ENCODE data around the gene TBC1D7. TPM values are rescaled to one million over a fixed set of nuclear protein-coding genes. Genes with fewer than 3 reads are reported as not detected.

Gene TBC1D7
- total and polyA plus RNA-seq, 2 donors from 2014 or later: 12.9 to 39.4 TPM

- no peak for DNase-seq
- H3K4me1 ChIP-seq (ENCODE audit: control insufficient read depth in 2 of 3, insufficient read depth in 2 of 3, low read depth in 1 of 3, low read length in 3 of 3): peaks cover 0 to 11% (median 5%) of the 10 kb centered on the region in 3 donors
- FAIRE-seq: no peak
- intact Hi-C loops (cut with DNase I): no loop called here
- H3K27ac ChIP-seq (ENCODE audit: low read depth in 2 of 2, low read length in 2 of 2): no peak overlapping the region
- no peak overlapping the region for H3K4me3 ChIP-seq (ENCODE audit: low read length in 3 of 3)
- no peak for TF ChIP-seq CTCF (IDR thresholded peaks at IDR 0.05; ENCODE audit: borderline replicate concordance, extremely low read depth, insufficient read depth)
- H3K27me3 ChIP-seq (ENCODE audit: control insufficient read depth, insufficient read depth, low read length): no peaks in the 10 kb centered on the region
- no peak overlapping the region for H3K9ac ChIP-seq (ENCODE audit: low read length in 3 of 3)
- H3K36me3 ChIP-seq (ENCODE audit: control insufficient read depth in 2 of 3, insufficient read depth in 3 of 3, low read length in 3 of 3): peaks cover 3 to 24% (median 8%) of the 10 kb centered on the region in 3 donors
- H3K9me3 ChIP-seq (ENCODE audit: control insufficient read depth in 2 of 3, insufficient read depth in 1 of 3, low read length in 3 of 3): peaks cover 0 to 5% (median 3%) of the 10 kb centered on the region in 3 donors
Measured at GRCh38 chr6:13290335-13290734, 38.0 kb downstream of the TBC1D7 start.

GRCh38 chr6:13289789-13290318 lies 38.5 kb downstream of the TBC1D7 start:
- Histone ChIP-seq H3K36me3 (ENCODE audit: control insufficient read depth in 2 of 3, insufficient read depth in 3 of 3, low read length in 3 of 3) (peaks cover 3 to 21% (median 8%) of the 10 kb centered on the region in 3 donors), H3K9me3 (ENCODE audit: control insufficient read depth in 2 of 3, insufficient read depth in 1 of 3, low read length in 3 of 3) (peaks cover 0 to 5% (median 3%) of the 10 kb centered on the region in 3 donors), H3K4me1 (ENCODE audit: control insufficient read depth in 2 of 3, insufficient read depth in 2 of 3, low read depth in 1 of 3, low read length in 3 of 3) (peaks cover 0 to 7% (median 4%) of the 10 kb centered on the region in 3 donors), H3K27ac (ENCODE audit: low read depth in 2 of 2, low read length in 2 of 2) (no peak overlapping the region), H3K9ac (ENCODE audit: low read length in 3 of 3) (no peak overlapping the region), H3K4me3 (ENCODE audit: low read length in 3 of 3) (peak overlapping the region in 1 of 3 donors; percentile 3), H3K27me3 (ENCODE audit: control insufficient read depth, insufficient read depth, low read length) (no peaks in the 10 kb centered on the region)
- intact Hi-C loops (cut with DNase I): no loop called here
- no peak for TF ChIP-seq CTCF (IDR thresholded peaks at IDR 0.05; ENCODE audit: borderline replicate concordance, extremely low read depth, insufficient read depth)
- peak in 2 of 5 donors; percentile 37 to 68 for DNase-seq
- no peak for FAIRE-seq

- no peak for DNase-seq
- Histone ChIP-seq H3K36me3 (ENCODE audit: control insufficient read depth in 2 of 3, insufficient read depth in 3 of 3, low read length in 3 of 3) (peaks cover under 1 to 12% (median 3%) of the 10 kb centered on the region in 3 donors), H3K9ac (ENCODE audit: low read length in 3 of 3) (no peak overlapping the region), H3K27ac (ENCODE audit: low read depth in 2 of 2, low read length in 2 of 2) (peak overlapping the region; percentile 55 to 67), H3K27me3 (ENCODE audit: control insufficient read depth, insufficient read depth, low read length) (no peaks in the 10 kb centered on the region), H3K4me3 (ENCODE audit: low read length in 3 of 3) (no peak overlapping the region), H3K4me1 (ENCODE audit: control insufficient read depth in 2 of 3, insufficient read depth in 2 of 3, low read depth in 1 of 3, low read length in 3 of 3) (peaks cover 0 to 7% (median 2%) of the 10 kb centered on the region in 3 donors), H3K9me3 (ENCODE audit: control insufficient read depth in 2 of 3, insufficient read depth in 1 of 3, low read length in 3 of 3) (peaks cover 0 to 5% (median 3%) of the 10 kb centered on the region in 3 donors)
- no peak for FAIRE-seq
- no peak for TF ChIP-seq CTCF (IDR thresholded peaks at IDR 0.05; ENCODE audit: borderline replicate concordance, extremely low read depth, insufficient read depth)
- intact Hi-C loops (cut with DNase I): no loop called here
Measured at GRCh38 chr6:13288969-13289391, 39.4 kb downstream of the TBC1D7 start.

Measured in kidney (tissue), 14 donors.